Neural progenitor cell (in vitro differentiated cells): ENCODE results near the gene STEAP3. TPM values are rescaled to one million over a fixed set of nuclear protein-coding genes. Genes with fewer than 3 reads are reported as not detected.

Experiments
- DNase-seq: peaks from one replicate; pipeline ENCODE4 v3.0.0-alpha.2; 2016; ENCODE audit warnings: low spot score
- H2AFZ ChIP-seq: fragments of 200-600 bp; sonication (generic); replicated peaks from 2 replicates; pipeline ENCODE4 v1.6.1; 2016; ENCODE audit warnings: antibody characterized with exemption
- H3F3A ChIP-seq: fragments of 200-600 bp; sonication (generic); 2 replicates; pipeline ENCODE4 v1.6.1; 2016; ENCODE audit warnings: antibody characterized with exemption, low read depth
- H3K27ac ChIP-seq: fragments of 200-600 bp; sonication (generic); 2 replicates; pipeline ENCODE4 v1.5.1; 2016; ENCODE audit warnings: mild to moderate bottlenecking
- H3K27me3 ChIP-seq: fragments of 200-600 bp; sonication (generic); 2 replicates; pipeline ENCODE4 v1.6.1; 2016; ENCODE audit warnings: mild to moderate bottlenecking, moderate library complexity
- H3K36me3 ChIP-seq: fragments of 200-600 bp; sonication (generic); 2 replicates; pipeline ENCODE4 v1.5.1; 2016
- H3K4me1 ChIP-seq: fragments of 200-600 bp; sonication (generic); 2 replicates; pipeline ENCODE4 v1.6.1; 2016; ENCODE audit warnings: mixed run types
- H3K4me2 ChIP-seq: fragments of 200-600 bp; sonication (generic); 2 replicates; pipeline ENCODE4 v1.6.1; 2016
- H3K4me3 ChIP-seq: fragments of 200-600 bp; sonication (generic); 2 replicates; pipeline ENCODE4 v1.5.1; 2016
- H3K79me2 ChIP-seq: fragments of 200-600 bp; sonication (generic); 2 replicates; pipeline ENCODE4 v1.6.1; 2016; ENCODE audit warnings: low read depth
- H3K9ac ChIP-seq: fragments of 200-600 bp; sonication (generic); 2 replicates; pipeline ENCODE4 v1.6.1; 2016
- H3K9me3 ChIP-seq: fragments of 200-600 bp; sonication (generic); 2 replicates; pipeline ENCODE4 v1.5.1; 2016; ENCODE audit warnings: low read depth
- H4K20me1 ChIP-seq: fragments of 200-600 bp; sonication (generic); 2 replicates; pipeline ENCODE4 v1.6.1; 2016; ENCODE audit warnings: low read depth
- H3K27ac Mint-ChIP-seq: 3 replicates; pipeline ENCODE4 v1.8.0; 2021; ENCODE audit warnings: mixed read lengths
- H3K27me3 Mint-ChIP-seq: 2 replicates; pipeline ENCODE4 v1.8.0; 2022; ENCODE audit warnings: low read depth, mild to moderate bottlenecking, inconsistent platforms, moderate library complexity, mixed read lengths; ENCODE audit not compliant: insufficient read depth
- H3K36me3 Mint-ChIP-seq: 3 replicates; pipeline ENCODE4 v1.8.0; 2021; ENCODE audit warnings: mixed read lengths
- H3K4me1 Mint-ChIP-seq: 3 replicates; pipeline ENCODE4 v1.8.0; 2021; ENCODE audit warnings: mixed read lengths
- H3K4me3 Mint-ChIP-seq: 3 replicates; pipeline ENCODE4 v1.8.0; 2021; ENCODE audit warnings: mild to moderate bottlenecking, moderate library complexity, mixed read lengths
- H3K9me3 Mint-ChIP-seq: 3 replicates; pipeline ENCODE4 v1.8.0; 2020; ENCODE audit warnings: mixed read lengths
- EZH2 ChIP-seq: fragments of 200-600 bp; sonication (generic); IDR thresholded peaks from 2 replicates; pipeline ENCODE4 v1.6.1; 2017; ENCODE audit warnings: antibody characterized with exemption, mild to moderate bottlenecking, moderate library complexity
- EZH2phosphoT487 ChIP-seq: fragments of 200-600 bp; sonication (generic); IDR thresholded peaks from 2 replicates; pipeline ENCODE4 v1.6.1; 2017; ENCODE audit warnings: antibody characterized with exemption
- total RNA-seq: library from RNA; depleted of rRNA; stranded (reverse); fragments of >200 nt; gene quantifications from 2 replicates; pipeline ENCODE4 v1.2.3, GENCODE V29; 2015; ENCODE audit warnings: low replicate concordance
- TF ChIP-seq, protein P1 (sequence below): fragments of 200-600 bp; sonication (generic); IDR thresholded peaks from 2 replicates; pipeline ENCODE4 v1.5.1; 2017; ENCODE audit warnings: antibody characterized with exemption, mild to moderate bottlenecking

Gene STEAP3
- total RNA-seq, 1 donor from 2014 or later = 0.30 TPM

DNA sequence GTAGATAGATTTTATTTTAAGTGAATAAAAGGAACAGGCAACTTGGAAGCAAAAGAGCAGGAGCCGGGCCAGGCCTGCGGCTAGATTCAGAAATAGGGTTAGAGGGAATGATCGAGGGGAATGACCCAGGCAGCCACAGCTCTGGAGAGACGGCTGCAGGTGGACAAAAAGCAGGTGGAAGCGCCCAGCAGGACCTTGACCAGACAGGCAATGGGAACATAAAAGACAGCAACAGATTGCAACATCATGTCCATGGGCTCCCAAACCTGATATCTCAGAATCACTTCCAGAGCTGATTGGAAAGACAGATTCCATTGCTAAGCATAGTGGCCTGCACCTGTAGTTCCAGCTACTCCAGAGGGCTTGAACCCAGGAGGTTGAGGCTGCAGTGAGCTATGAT, 28.6 kb upstream of the STEAP3 start:
- Mint-ChIP-seq H3K36me3 (no peaks in the 10 kb centered on the region), H3K4me3 (no peak overlapping the region), H3K27me3 (peaks cover 13% of the 10 kb centered on the region), H3K4me1 (peaks cover 17% of the 10 kb centered on the region), H3K9me3 (peaks cover 2% of the 10 kb centered on the region), H3K27ac (no peak overlapping the region)
- DNase-seq = no peak
- TF ChIP-seq EZH2phosphoT487 (no peak), EZH2 (no peak)
- TF ChIP-seq, protein P1, sequence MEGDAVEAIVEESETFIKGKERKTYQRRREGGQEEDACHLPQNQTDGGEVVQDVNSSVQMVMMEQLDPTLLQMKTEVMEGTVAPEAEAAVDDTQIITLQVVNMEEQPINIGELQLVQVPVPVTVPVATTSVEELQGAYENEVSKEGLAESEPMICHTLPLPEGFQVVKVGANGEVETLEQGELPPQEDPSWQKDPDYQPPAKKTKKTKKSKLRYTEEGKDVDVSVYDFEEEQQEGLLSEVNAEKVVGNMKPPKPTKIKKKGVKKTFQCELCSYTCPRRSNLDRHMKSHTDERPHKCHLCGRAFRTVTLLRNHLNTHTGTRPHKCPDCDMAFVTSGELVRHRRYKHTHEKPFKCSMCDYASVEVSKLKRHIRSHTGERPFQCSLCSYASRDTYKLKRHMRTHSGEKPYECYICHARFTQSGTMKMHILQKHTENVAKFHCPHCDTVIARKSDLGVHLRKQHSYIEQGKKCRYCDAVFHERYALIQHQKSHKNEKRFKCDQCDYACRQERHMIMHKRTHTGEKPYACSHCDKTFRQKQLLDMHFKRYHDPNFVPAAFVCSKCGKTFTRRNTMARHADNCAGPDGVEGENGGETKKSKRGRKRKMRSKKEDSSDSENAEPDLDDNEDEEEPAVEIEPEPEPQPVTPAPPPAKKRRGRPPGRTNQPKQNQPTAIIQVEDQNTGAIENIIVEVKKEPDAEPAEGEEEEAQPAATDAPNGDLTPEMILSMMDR = no peak
- Histone ChIP-seq H3K9ac (no peak overlapping the region), H3K4me3 (no peak overlapping the region), H3F3A (peaks cover 7% of the 10 kb centered on the region), H4K20me1 (no peaks in the 10 kb centered on the region), H3K9me3 (no peaks in the 10 kb centered on the region), H3K79me2 (no peaks in the 10 kb centered on the region), H3K4me2 (no peak overlapping the region), H2AFZ (no peak overlapping the region), H3K36me3 (no peaks in the 10 kb centered on the region), H3K27me3 (peaks cover 21% of the 10 kb centered on the region), H3K4me1 (peaks cover 11% of the 10 kb centered on the region), H3K27ac (no peak overlapping the region)

DNA sequence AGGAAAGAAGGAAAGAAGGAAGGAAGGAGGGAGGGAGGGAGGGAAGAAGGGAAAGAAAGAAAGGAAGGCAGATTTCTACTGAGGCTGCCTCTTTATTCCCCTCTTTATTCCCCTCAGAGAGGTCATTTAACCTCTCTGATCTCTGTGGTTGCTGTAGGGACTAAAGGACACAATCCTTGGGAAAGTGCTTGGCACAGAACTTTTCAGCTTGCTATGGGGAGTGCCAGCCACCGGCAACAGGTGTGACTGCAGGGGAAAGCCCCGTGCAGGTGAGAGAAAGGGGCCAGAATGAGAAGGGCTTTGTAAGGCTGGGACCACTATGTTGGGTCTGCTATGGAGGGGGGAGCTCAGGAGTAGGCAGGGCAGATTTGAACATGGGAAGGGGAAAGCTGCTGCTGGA, 27.7 kb upstream of the STEAP3 start:
- Mint-ChIP-seq H3K9me3 (peaks cover 2% of the 10 kb centered on the region), H3K36me3 (no peaks in the 10 kb centered on the region), H3K4me3 (no peak overlapping the region), H3K27me3 (peaks cover 11% of the 10 kb centered on the region), H3K27ac (no peak overlapping the region), H3K4me1 (peaks cover 17% of the 10 kb centered on the region)
- Histone ChIP-seq H3K27me3 (peaks cover 21% of the 10 kb centered on the region), H3K79me2 (no peaks in the 10 kb centered on the region), H3K27ac (no peak overlapping the region), H3K9me3 (no peaks in the 10 kb centered on the region), H3K9ac (no peak overlapping the region), H4K20me1 (no peaks in the 10 kb centered on the region), H2AFZ (no peak overlapping the region), H3K4me2 (no peak overlapping the region), H3F3A (peaks cover 7% of the 10 kb centered on the region), H3K4me3 (no peak overlapping the region), H3K4me1 (peaks cover 11% of the 10 kb centered on the region), H3K36me3 (no peaks in the 10 kb centered on the region)
- DNase-seq = no peak
- TF ChIP-seq EZH2 (no peak), EZH2phosphoT487 (no peak)
- TF ChIP-seq, protein P1 = no peak

DNA sequence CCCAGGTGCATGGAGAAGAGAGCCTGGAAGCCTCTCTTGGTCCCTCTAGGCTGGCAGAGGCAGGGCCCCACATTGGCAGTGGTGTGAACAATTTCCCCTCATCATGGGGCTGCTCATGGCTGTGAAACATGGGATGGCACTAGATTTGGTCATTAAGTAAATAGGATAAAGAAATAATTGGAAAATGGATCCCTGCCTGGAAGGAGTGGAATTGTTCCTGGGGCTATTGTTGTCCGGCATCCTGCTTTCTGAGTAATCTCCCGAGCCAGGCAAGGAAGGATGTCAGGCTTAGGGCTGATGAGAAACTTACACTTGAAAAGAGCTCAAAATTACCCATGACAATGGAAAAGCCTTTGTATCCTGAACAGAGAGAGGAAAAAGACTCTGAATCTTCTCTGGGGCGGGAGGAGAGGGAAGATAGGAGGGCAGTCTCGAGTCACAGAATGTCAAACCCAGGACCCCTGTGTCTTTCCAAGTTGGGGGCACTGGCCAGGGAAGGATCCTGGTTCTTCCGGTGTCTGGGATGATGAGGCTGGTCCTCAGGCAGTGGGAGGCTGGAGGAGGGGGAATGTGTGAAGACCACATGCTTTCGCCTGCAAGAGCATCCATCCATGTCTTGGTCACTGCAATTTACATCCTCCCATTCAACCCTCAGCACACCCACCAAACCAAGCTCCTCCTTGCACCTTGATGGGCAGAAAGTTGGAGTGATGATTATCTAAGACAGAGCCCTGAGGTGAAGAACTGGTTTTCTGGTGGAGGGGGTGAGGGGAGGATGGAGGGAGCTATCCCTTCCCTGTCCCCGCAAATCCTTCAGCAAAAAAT, 27.1 kb upstream of the STEAP3 start:
- Histone ChIP-seq H3K4me1 (peaks cover 11% of the 10 kb centered on the region), H3K36me3 (no peaks in the 10 kb centered on the region), H3K27ac (no peak overlapping the region), H3K27me3 (peaks cover 21% of the 10 kb centered on the region), H3K4me3 (no peak overlapping the region), H3F3A (peaks cover 7% of the 10 kb centered on the region), H4K20me1 (no peaks in the 10 kb centered on the region), H3K9ac (no peak overlapping the region), H3K9me3 (no peaks in the 10 kb centered on the region), H3K4me2 (no peak overlapping the region), H3K79me2 (no peaks in the 10 kb centered on the region), H2AFZ (no peak overlapping the region)
- peak; percentile 25 for DNase-seq
- H3K27ac Mint-ChIP-seq = no peak overlapping the region
- peaks cover 17% of the 10 kb centered on the region for H3K4me1 Mint-ChIP-seq
- H3K9me3 Mint-ChIP-seq = peaks cover 2% of the 10 kb centered on the region
- no peak for TF ChIP-seq EZH2phosphoT487
- TF ChIP-seq, protein P1 = no peak
- TF ChIP-seq EZH2 = no peak
- no peaks in the 10 kb centered on the region for H3K36me3 Mint-ChIP-seq
- no peak overlapping the region for H3K4me3 Mint-ChIP-seq
- peaks cover 11% of the 10 kb centered on the region for H3K27me3 Mint-ChIP-seq
